CD4-positive, CD25-positive, alpha-beta regulatory T cell (primary cell): ENCODE results near the gene MBNL3. TPM values are rescaled to one million over a fixed set of nuclear protein-coding genes. Genes with fewer than 3 reads are reported as not detected.

ENCODE experiments used
- ATAC-seq, 2 donors: fragments of 150-1000 bp; cut with Tn5 transposase; one replicate each; pipeline ENCODE4 v1.10.0; 2021; ENCODE audit warnings: low read depth in 2 of 2, moderate number of reproducible peaks in 2 of 2, moderate library complexity in 1 of 2
- DNase-seq, 3 donors: peaks; one replicate each; pipeline versions ENCODE4 v3.0.0 to v3.0.0-alpha.2; 2012 to 2022; ENCODE audit warnings: mixed read lengths in 1 of 3
- H3K27ac ChIP-seq: one replicate; pipeline ENCODE4 v1.7.0; 2013; ENCODE audit warnings: mild to moderate bottlenecking, low read length; ENCODE audit not compliant: insufficient read depth, poor library complexity, severe bottlenecking
- H3K27me3 ChIP-seq: one replicate; pipeline ENCODE4 v1.7.0; 2013; ENCODE audit warnings: low read length; ENCODE audit not compliant: control insufficient read depth, insufficient read depth
- H3K36me3 ChIP-seq: one replicate; pipeline ENCODE4 v1.7.0; 2013; ENCODE audit warnings: mild to moderate bottlenecking, low read length, moderate library complexity; ENCODE audit not compliant: control insufficient read depth, insufficient read depth
- H3K4me1 ChIP-seq: 2 replicates; pipeline ENCODE4 v1.7.0; 2013; ENCODE audit warnings: mild to moderate bottlenecking, low read length; ENCODE audit not compliant: insufficient read depth, control insufficient read depth, poor library complexity, severe bottlenecking
- H3K4me3 ChIP-seq: one replicate; pipeline ENCODE4 v1.7.0; 2013; ENCODE audit warnings: low read depth, mild to moderate bottlenecking, low read length, moderate library complexity
- H3K9me3 ChIP-seq, 2 experiments: 1 replicate in 1 of 2; 2 replicates in 1 of 2; pipeline ENCODE4 v1.7.0; 2013; ENCODE audit warnings: low read length in 2 of 2, mild to moderate bottlenecking in 1 of 2, moderate library complexity in 1 of 2; ENCODE audit not compliant: control insufficient read depth in 2 of 2
- H3K27ac Mint-ChIP-seq, 3 donors: one replicate each; pipeline ENCODE4 v1.8.0; 2020 to 2022; ENCODE audit warnings: mild to moderate bottlenecking in 3 of 3, mixed read lengths in 3 of 3, moderate library complexity in 2 of 3
- H3K27me3 Mint-ChIP-seq: one replicate; pipeline ENCODE4 v1.8.0; 2022; ENCODE audit warnings: mild to moderate bottlenecking, mixed read lengths
- H3K36me3 Mint-ChIP-seq: one replicate; pipeline ENCODE4 v1.8.0; 2020; ENCODE audit warnings: mixed read lengths
- H3K4me1 Mint-ChIP-seq, 4 donors: one replicate each; pipeline ENCODE4 v1.8.0; 2020 to 2022; ENCODE audit warnings: mixed read lengths in 4 of 4, mild to moderate bottlenecking in 1 of 4
- H3K4me3 Mint-ChIP-seq, 4 donors: one replicate each; pipeline ENCODE4 v1.8.0; 2020 to 2022; ENCODE audit warnings: mild to moderate bottlenecking in 4 of 4, mixed read lengths in 4 of 4, moderate library complexity in 3 of 4
- H3K9me3 Mint-ChIP-seq, 7 donors: one replicate each; pipeline ENCODE4 v1.8.0; 2020 to 2022; ENCODE audit warnings: mixed read lengths in 7 of 7, mild to moderate bottlenecking in 3 of 7, moderate library complexity in 2 of 7
- polyA plus RNA-seq, 4 donors: library from polyadenylated mRNA; unstranded; fragments of 300-500 nt; fragmentation: Illumina TruSeq; gene quantifications; one replicate each; pipeline ENCODE4 v1.2.3, GENCODE V29; 2021
- total RNA-seq: library from RNA; stranded (reverse); gene quantifications from one replicate; pipeline ENCODE4 v1.2.3, GENCODE V29; 2022

Gene MBNL3
- total and polyA plus RNA-seq, 5 donors from 2014 or later, result 11.8 to 18.5 (median 15.1) TPM

DNA sequence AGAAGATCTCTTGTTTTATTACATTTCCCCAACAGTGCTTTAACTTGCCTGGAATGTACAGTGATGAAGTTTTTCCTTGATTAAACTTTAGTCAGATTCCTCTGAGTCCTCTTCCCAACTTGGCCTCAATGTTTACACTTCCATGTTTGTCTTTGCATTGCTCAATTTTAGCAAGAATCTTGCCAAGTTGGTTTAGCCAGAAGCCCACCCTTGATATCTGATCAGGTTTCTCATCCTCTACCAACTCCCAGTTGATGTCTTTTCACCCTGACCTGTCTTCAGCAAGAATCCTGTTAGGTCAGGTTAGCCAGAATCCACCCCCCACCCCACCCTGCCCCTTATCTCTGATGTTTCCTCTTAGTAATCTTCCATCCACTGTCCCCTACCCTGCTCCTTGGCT lies 120.9 kb downstream of the MBNL3 start:
- Mint-ChIP-seq H3K4me1 (no peaks in the 10 kb centered on the region), H3K27ac (no peak overlapping the region), H3K27me3 (no peaks in the 10 kb centered on the region), H3K9me3 (no peaks in the 10 kb centered on the region), H3K36me3 (no peaks in the 10 kb centered on the region), H3K4me3 (no peak overlapping the region)
- H3K36me3 ChIP-seq, result no peaks in the 10 kb centered on the region
- no peak overlapping the region for H3K27ac ChIP-seq
- no peak for DNase-seq
- no peak for ATAC-seq
- no peak overlapping the region for H3K4me3 ChIP-seq
- no peaks in the 10 kb centered on the region for H3K4me1 ChIP-seq
- no peaks in the 10 kb centered on the region for H3K9me3 ChIP-seq
- no peaks in the 10 kb centered on the region for H3K27me3 ChIP-seq

DNA sequence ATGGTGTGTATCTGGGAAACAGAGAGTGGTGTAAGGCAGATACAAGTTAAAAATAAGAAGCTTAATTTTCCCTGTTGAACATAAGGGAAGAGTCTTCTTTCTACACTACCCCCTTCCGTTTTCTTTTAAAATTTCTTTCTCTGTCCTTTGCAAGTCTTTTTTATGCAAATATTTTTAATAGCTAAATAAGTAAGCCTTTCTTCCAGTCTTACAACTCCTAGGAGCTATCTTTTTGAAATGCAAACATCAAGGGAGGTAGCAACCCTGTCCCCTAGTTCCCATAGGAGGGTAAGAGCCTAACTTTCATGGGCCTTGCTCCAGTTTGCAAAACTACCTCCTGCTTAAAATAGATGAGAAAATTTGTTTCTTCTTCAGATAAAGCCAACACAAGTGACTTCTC lies 121.5 kb downstream of the MBNL3 start:
- H3K4me1 Mint-ChIP-seq, result no peaks in the 10 kb centered on the region
- no peak overlapping the region for H3K4me3 Mint-ChIP-seq
- no peaks in the 10 kb centered on the region for H3K9me3 Mint-ChIP-seq
- no peak overlapping the region for H3K27ac ChIP-seq
- H3K36me3 ChIP-seq, result no peaks in the 10 kb centered on the region
- no peaks in the 10 kb centered on the region for H3K27me3 Mint-ChIP-seq
- H3K4me3 ChIP-seq, result no peak overlapping the region
- DNase-seq, result no peak
- H3K27me3 ChIP-seq, result no peaks in the 10 kb centered on the region
- H3K27ac Mint-ChIP-seq, result no peak overlapping the region
- no peak for ATAC-seq
- no peaks in the 10 kb centered on the region for H3K9me3 ChIP-seq
- no peaks in the 10 kb centered on the region for H3K4me1 ChIP-seq
- no peaks in the 10 kb centered on the region for H3K36me3 Mint-ChIP-seq

DNA sequence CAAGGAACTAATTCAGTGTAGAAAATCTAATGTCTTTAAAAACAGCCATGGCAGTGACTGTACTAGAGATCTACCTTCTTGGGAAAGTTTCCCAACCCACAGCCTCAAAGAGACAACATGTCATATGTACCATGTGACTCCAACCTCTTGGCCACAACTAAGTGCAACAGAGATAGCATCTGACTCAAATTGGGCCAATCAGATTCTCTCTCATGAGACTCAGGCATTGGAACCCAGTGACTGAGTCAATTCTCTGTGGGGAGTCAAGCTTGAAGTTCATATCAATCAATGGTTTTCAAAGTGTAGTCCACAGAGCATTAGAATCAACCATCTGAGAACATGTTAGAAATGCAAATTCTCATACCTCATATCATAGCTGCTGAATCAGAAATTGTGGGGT lies 123.3 kb downstream of the MBNL3 start:
- no peak for ATAC-seq
- Mint-ChIP-seq H3K9me3 (no peaks in the 10 kb centered on the region), H3K27ac (no peak overlapping the region), H3K4me1 (no peaks in the 10 kb centered on the region), H3K4me3 (no peak overlapping the region), H3K36me3 (no peaks in the 10 kb centered on the region), H3K27me3 (no peaks in the 10 kb centered on the region)
- DNase-seq, result no peak
- H3K4me3 ChIP-seq, result no peak overlapping the region
- no peaks in the 10 kb centered on the region for H3K27me3 ChIP-seq
- no peaks in the 10 kb centered on the region for H3K36me3 ChIP-seq
- no peaks in the 10 kb centered on the region for H3K9me3 ChIP-seq
- no peaks in the 10 kb centered on the region for H3K4me1 ChIP-seq
- H3K27ac ChIP-seq, result no peak overlapping the region

DNA sequence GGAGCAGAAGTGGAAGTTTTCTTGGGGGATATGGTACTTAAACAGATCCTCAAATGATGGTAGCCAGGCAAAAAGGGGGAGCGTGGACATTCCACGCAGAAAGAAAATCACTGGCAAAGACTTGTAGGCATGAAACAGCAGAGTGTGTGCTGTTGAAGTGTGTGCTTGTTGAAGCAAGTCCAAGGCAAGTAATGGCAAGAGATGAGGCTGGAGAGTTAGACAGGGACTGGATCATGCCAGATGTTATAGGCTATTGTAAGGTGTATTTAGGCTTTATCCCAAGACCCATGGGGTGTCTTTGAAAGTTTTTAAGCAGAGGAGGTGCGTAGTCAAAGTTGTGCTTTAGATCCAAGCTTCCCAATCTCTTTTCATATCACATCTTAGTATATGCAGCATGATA lies 124.5 kb downstream of the MBNL3 start:
- peaks cover 0 to 3% (median 0%) of the 10 kb centered on the region in 4 donors for H3K4me1 Mint-ChIP-seq
- DNase-seq, result no peak
- Histone ChIP-seq H3K27me3 (no peaks in the 10 kb centered on the region), H3K36me3 (no peaks in the 10 kb centered on the region), H3K27ac (no peak overlapping the region), H3K9me3 (no peaks in the 10 kb centered on the region), H3K4me1 (no peaks in the 10 kb centered on the region), H3K4me3 (no peak overlapping the region)
- no peak for ATAC-seq
- no peak overlapping the region for H3K4me3 Mint-ChIP-seq
- no peaks in the 10 kb centered on the region for H3K27me3 Mint-ChIP-seq
- no peaks in the 10 kb centered on the region for H3K36me3 Mint-ChIP-seq
- H3K9me3 Mint-ChIP-seq, result peaks cover 0 to 2% (median 0%) of the 10 kb centered on the region in 7 donors
- no peak overlapping the region for H3K27ac Mint-ChIP-seq

DNA sequence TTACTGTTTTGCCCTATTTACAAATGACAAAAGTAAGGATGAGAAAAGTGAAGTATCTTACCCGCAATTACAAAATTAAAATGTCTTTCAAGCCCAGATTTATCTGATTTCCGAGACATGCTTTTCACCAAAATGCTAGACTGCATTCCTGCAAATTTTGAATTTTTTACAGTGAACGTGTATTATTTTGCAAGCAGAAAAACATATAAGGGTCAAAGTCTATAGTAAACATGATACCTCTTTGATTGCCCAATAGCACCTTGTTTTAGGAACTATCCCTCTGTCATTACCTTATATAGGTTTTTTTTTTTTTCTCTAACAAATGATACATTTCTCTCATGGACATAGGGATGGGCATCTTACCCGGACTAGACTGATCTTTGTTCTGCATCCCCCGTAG lies 135.4 kb downstream of the MBNL3 start:
- Mint-ChIP-seq H3K4me1 (peaks cover 0 to 1% (median 0%) of the 10 kb centered on the region in 4 donors), H3K27me3 (no peaks in the 10 kb centered on the region), H3K36me3 (no peaks in the 10 kb centered on the region), H3K4me3 (no peak overlapping the region), H3K27ac (no peak overlapping the region), H3K9me3 (peaks cover 0 to 3% (median 0%) of the 10 kb centered on the region in 7 donors)
- DNase-seq, result no peak
- ATAC-seq, result no peak
- H3K36me3 ChIP-seq, result no peaks in the 10 kb centered on the region
- no peak overlapping the region for H3K27ac ChIP-seq
- no peak overlapping the region for H3K4me3 ChIP-seq
- no peaks in the 10 kb centered on the region for H3K4me1 ChIP-seq
- no peaks in the 10 kb centered on the region for H3K9me3 ChIP-seq
- H3K27me3 ChIP-seq, result no peaks in the 10 kb centered on the region

DNA sequence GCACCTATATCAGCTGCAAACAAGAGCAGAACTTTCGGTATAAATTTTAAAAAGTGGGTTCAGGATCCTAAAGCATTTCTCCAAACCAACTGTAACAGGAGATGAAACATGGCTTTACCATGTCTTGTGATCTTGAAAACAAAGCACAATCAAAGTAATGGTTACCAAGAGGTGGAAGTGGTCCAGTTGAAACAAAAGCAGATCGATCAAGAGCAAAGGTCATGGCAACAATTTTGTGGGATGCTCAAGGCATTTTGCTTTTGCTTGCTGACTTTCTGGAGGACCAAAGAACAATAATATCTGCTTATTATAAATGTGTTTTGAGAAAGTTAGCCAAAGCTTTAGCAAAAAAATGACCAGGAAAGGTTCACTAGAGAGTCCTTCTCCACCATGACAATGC lies 152.7 kb downstream of the MBNL3 start:
- Histone ChIP-seq H3K27me3 (no peaks in the 10 kb centered on the region), H3K4me1 (no peaks in the 10 kb centered on the region), H3K4me3 (no peak overlapping the region), H3K36me3 (no peaks in the 10 kb centered on the region), H3K27ac (no peak overlapping the region), H3K9me3 (no peaks in the 10 kb centered on the region)
- H3K4me1 Mint-ChIP-seq, result no peaks in the 10 kb centered on the region
- DNase-seq (no peak), ATAC-seq (no peak)
- H3K9me3 Mint-ChIP-seq, result peaks cover 0 to 3% (median 0%) of the 10 kb centered on the region in 7 donors
- H3K27ac Mint-ChIP-seq, result no peak overlapping the region
- no peak overlapping the region for H3K4me3 Mint-ChIP-seq
- H3K27me3 Mint-ChIP-seq, result no peaks in the 10 kb centered on the region
- H3K36me3 Mint-ChIP-seq, result no peaks in the 10 kb centered on the region

DNA sequence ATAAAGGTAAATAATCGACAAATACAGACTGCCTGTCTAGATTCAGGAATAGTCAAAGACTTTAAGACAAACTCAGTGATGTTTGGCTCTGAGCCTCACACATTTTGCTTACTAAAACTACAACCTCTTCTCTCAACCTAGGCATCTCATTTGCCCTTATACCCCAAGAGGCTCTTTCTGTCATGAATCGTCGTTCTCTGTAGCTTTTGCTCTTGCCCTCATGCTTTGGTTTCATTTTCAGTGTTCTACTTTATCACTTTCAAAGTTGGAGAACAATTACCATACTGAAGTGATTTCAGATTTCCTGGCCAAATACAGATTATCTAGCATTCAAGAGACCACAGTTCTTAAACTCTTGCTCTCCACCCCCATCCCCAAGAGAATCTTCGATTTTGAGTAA lies 155.5 kb downstream of the MBNL3 start:
- no peaks in the 10 kb centered on the region for H3K9me3 Mint-ChIP-seq
- no peaks in the 10 kb centered on the region for H3K9me3 ChIP-seq
- no peaks in the 10 kb centered on the region for H3K36me3 Mint-ChIP-seq
- no peaks in the 10 kb centered on the region for H3K4me1 ChIP-seq
- no peak overlapping the region for H3K27ac Mint-ChIP-seq
- H3K4me3 ChIP-seq, result no peak overlapping the region
- ATAC-seq (no peak), DNase-seq (peak in 1 of 3 donors; percentile 14)
- H3K4me1 Mint-ChIP-seq, result no peaks in the 10 kb centered on the region
- H3K4me3 Mint-ChIP-seq, result no peak overlapping the region
- no peak overlapping the region for H3K27ac ChIP-seq
- no peaks in the 10 kb centered on the region for H3K27me3 Mint-ChIP-seq
- no peaks in the 10 kb centered on the region for H3K36me3 ChIP-seq
- H3K27me3 ChIP-seq, result no peaks in the 10 kb centered on the region

DNA sequence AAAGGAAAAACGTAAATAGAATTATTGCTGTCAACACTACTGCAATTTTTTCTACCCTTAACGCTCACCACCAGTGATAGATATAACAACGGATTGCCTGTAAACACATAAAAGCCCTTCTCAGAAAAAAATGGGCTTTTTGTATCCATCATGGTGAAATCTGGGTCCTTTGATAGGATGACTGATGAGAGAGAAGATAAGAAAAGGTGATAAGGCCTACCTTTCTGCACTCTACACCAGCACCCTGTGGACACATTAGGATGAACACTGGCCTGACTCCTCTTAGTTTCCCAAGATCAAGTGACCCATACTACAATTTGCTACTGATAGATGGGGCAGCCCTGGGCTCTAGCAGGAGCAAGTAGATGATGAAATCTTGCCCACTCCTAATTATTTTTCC lies 157.3 kb downstream of the MBNL3 start:
- no peaks in the 10 kb centered on the region for H3K27me3 ChIP-seq
- H3K4me1 ChIP-seq, result no peaks in the 10 kb centered on the region
- Mint-ChIP-seq H3K4me3 (no peak overlapping the region), H3K36me3 (no peaks in the 10 kb centered on the region), H3K27me3 (no peaks in the 10 kb centered on the region), H3K9me3 (peaks cover 0 to 3% (median 0%) of the 10 kb centered on the region in 7 donors), H3K4me1 (no peaks in the 10 kb centered on the region), H3K27ac (no peak overlapping the region)
- no peak for DNase-seq
- no peak overlapping the region for H3K4me3 ChIP-seq
- ATAC-seq, result no peak
- no peaks in the 10 kb centered on the region for H3K36me3 ChIP-seq
- no peak overlapping the region for H3K27ac ChIP-seq
- no peaks in the 10 kb centered on the region for H3K9me3 ChIP-seq
